Measurements from ENCODE around the gene NFATC3. TPM values are rescaled to one million over a fixed set of nuclear protein-coding genes. Genes with fewer than 3 reads are reported as not detected.
A peak's percentile ranks its signal among the peaks of the same experiment; 100 is the strongest.

Gene NFATC3
- total RNA-seq, 1 experiment from 2014 or later = 37.2 TPM

- Histone ChIP-seq H2AFZ (no peak overlapping the region), H3K4me2 (no peak overlapping the region), H3F3A (ENCODE audit: insufficient read depth, low read depth) (no peaks in the 10 kb centered on the region; the same call in 1 of the 2 replicates), H3K27ac (no peak overlapping the region), H3K27me3 (ENCODE audit: insufficient read depth, low read depth) (no peaks in the 10 kb centered on the region), H3K36me3 (ENCODE audit: low read depth) (no peaks in the 10 kb centered on the region), H3K4me3 (no peak overlapping the region), H3K79me2 (ENCODE audit: low read depth) (no peaks in the 10 kb centered on the region), H3K9me2 (ENCODE audit: insufficient read depth) (no peaks in the 10 kb centered on the region), H3K4me1 (replicated peaks; ENCODE audit: insufficient read depth) (no peaks in the 10 kb centered on the region), H3K9me3 (ENCODE audit: insufficient read depth, low read depth) (no peaks in the 10 kb centered on the region), H4K20me1 (ENCODE audit: insufficient read depth) (no peaks in the 10 kb centered on the region)
- ChIA-PET POLR2A (ENCODE audit: unreplicated experiment) (interaction anchor here (0.6 kb wide), 2 partner anchors 8 to 31 kb away, joined by 5 to 23 read pairs; no protein-coding TSS in a partner anchor), CTCF (interaction anchor here (0.6 to 1.1 kb wide), 14 partner anchors 8 to 519 kb away, joined by 3 to 13 read pairs (median 4); no protein-coding TSS in a partner anchor)
- DNase-seq = peak; percentile 55 to 83
- no TSS peak for BruUV-seq (replicated peaks)
- no peak for TF ChIP-seq EZH2 (IDR thresholded peaks at IDR 0.05; ENCODE audit: low read depth)
- TF ChIP-seq CTCF (conservative IDR thresholded peaks at IDR 0.05) = peak; percentile 94
- intact Hi-C loops (cut with micrococcal nuclease; ENCODE audit: unreplicated experiment) = loop anchor here (1.0 to 10.0 kb wide), 6 partner anchors 47 to 368 kb away; partner anchors contain the start of gene LCAT
Observed at GRCh38 chr16:68040506-68041288, 44.5 kb upstream of the NFATC3 start.

GRCh38 chr16:68041783-68042182, 43.4 kb upstream of the NFATC3 start:
- H4K20me1 ChIP-seq (ENCODE audit: insufficient read depth) = no peaks in the 10 kb centered on the region
- ChIA-PET POLR2A (ENCODE audit: unreplicated experiment) (no interaction called here), CTCF (interaction anchor here (0.7 kb wide), 2 partner anchors 226 to 320 kb away, joined by 6 to 8 read pairs; no protein-coding TSS in a partner anchor)
- no peak overlapping the region for H3K4me3 ChIP-seq
- no peak for TF ChIP-seq CTCF (conservative IDR thresholded peaks at IDR 0.05)
- no peak for TF ChIP-seq EZH2 (IDR thresholded peaks at IDR 0.05; ENCODE audit: low read depth)
- intact Hi-C loops (cut with micrococcal nuclease; ENCODE audit: unreplicated experiment) = loop anchor here (2.0 to 10.0 kb wide), 4 partner anchors 97 to 369 kb away; partner anchors contain the start of gene LCAT
- no peaks in the 10 kb centered on the region for H3K4me1 ChIP-seq (replicated peaks; ENCODE audit: insufficient read depth)
- DNase-seq = no peak
- H3K9me3 ChIP-seq (ENCODE audit: insufficient read depth, low read depth) = no peaks in the 10 kb centered on the region
- H2AFZ ChIP-seq = no peak overlapping the region
- H3F3A ChIP-seq (ENCODE audit: insufficient read depth, low read depth) = no peaks in the 10 kb centered on the region; the same call in 1 of the 2 replicates
- no peak overlapping the region for H3K27ac ChIP-seq
- no TSS peak for BruUV-seq (replicated peaks)
- H3K36me3 ChIP-seq (ENCODE audit: low read depth) = no peaks in the 10 kb centered on the region
- H3K4me2 ChIP-seq = no peak overlapping the region
- H3K9me2 ChIP-seq (ENCODE audit: insufficient read depth) = no peaks in the 10 kb centered on the region
- H3K79me2 ChIP-seq (ENCODE audit: low read depth) = no peaks in the 10 kb centered on the region
- no peaks in the 10 kb centered on the region for H3K27me3 ChIP-seq (ENCODE audit: insufficient read depth, low read depth)

GRCh38 chr16:68046106-68046505, 39.1 kb upstream of the NFATC3 start:
- no peaks in the 10 kb centered on the region for H3K9me2 ChIP-seq (ENCODE audit: insufficient read depth)
- no peaks in the 10 kb centered on the region for H3K4me1 ChIP-seq (replicated peaks; ENCODE audit: insufficient read depth)
- BruUV-seq (replicated peaks) = no TSS peak
- no peak overlapping the region for H2AFZ ChIP-seq
- H3K4me2 ChIP-seq = no peak overlapping the region
- CTCF ChIA-PET = no interaction called here
- no peak for DNase-seq
- H3K9me3 ChIP-seq (ENCODE audit: insufficient read depth, low read depth) = no peaks in the 10 kb centered on the region
- intact Hi-C loops (cut with micrococcal nuclease; ENCODE audit: unreplicated experiment) = loop anchor here (10.0 kb wide), 1 partner anchor 101 kb away; the partner anchor contains the start of gene LCAT
- H3F3A ChIP-seq (ENCODE audit: insufficient read depth, low read depth) = no peaks in the 10 kb centered on the region
- POLR2A ChIA-PET (ENCODE audit: unreplicated experiment) = no interaction called here
- no peak overlapping the region for H3K4me3 ChIP-seq
- no peak for TF ChIP-seq CTCF (conservative IDR thresholded peaks at IDR 0.05)
- no peak for TF ChIP-seq EZH2 (IDR thresholded peaks at IDR 0.05; ENCODE audit: low read depth)
- peaks cover 7% of the 10 kb centered on the region for H3K36me3 ChIP-seq (ENCODE audit: low read depth)
- H4K20me1 ChIP-seq (ENCODE audit: insufficient read depth) = no peaks in the 10 kb centered on the region
- no peak overlapping the region for H3K27ac ChIP-seq
- no peaks in the 10 kb centered on the region for H3K27me3 ChIP-seq (ENCODE audit: insufficient read depth, low read depth)
- no peaks in the 10 kb centered on the region for H3K79me2 ChIP-seq (ENCODE audit: low read depth)

Data from PC-9 (cell line).